Measurements from ENCODE around the gene IL4I1.

IL4I1 gene

GRCh38 chr19:49848938-49849337 is 47.7 kb downstream of the IL4I1 start:
- DNase-seq, result no peak

GRCh38 chr19:49847731-49848696 is 48.7 kb downstream of the IL4I1 start:
- peak; percentile 45 to 50 for DNase-seq

- DNase-seq, result no peak
These were observed 50.3 kb downstream of the IL4I1 start for GRCh38 chr19:49846408-49846807.

- DNase-seq, result no peak
These were observed 51.3 kb downstream of the IL4I1 start for GRCh38 chr19:49845414-49845813.

- DNase-seq, result no peak
These were observed 52.3 kb downstream of the IL4I1 start for GRCh38 chr19:49844138-49845095.

- no peak for DNase-seq
These were observed 53.4 kb downstream of the IL4I1 start for GRCh38 chr19:49843265-49843664.

GRCh38 chr19:49840736-49841249 is 55.9 kb downstream of the IL4I1 start:
- DNase-seq, result no peak

- DNase-seq, result no peak
These were observed 56.4 kb downstream of the IL4I1 start for GRCh38 chr19:49840321-49840720.

GRCh38 chr19:49839713-49840112 is 57.0 kb downstream of the IL4I1 start:
- DNase-seq, result no peak
